ENCODE data around the gene CMTR1. TPM values are rescaled to one million over a fixed set of nuclear protein-coding genes. Genes with fewer than 3 reads are reported as not detected.
A peak's percentile ranks its signal among the peaks of the same experiment; 100 is the strongest.

The CMTR1 gene
- total and polyA plus RNA-seq, 2 of the 13 experiments (the other 11 are each of a cell fraction or from before 2014, with no cell fraction given), result 19.7 to 55.2 TPM

DNA sequence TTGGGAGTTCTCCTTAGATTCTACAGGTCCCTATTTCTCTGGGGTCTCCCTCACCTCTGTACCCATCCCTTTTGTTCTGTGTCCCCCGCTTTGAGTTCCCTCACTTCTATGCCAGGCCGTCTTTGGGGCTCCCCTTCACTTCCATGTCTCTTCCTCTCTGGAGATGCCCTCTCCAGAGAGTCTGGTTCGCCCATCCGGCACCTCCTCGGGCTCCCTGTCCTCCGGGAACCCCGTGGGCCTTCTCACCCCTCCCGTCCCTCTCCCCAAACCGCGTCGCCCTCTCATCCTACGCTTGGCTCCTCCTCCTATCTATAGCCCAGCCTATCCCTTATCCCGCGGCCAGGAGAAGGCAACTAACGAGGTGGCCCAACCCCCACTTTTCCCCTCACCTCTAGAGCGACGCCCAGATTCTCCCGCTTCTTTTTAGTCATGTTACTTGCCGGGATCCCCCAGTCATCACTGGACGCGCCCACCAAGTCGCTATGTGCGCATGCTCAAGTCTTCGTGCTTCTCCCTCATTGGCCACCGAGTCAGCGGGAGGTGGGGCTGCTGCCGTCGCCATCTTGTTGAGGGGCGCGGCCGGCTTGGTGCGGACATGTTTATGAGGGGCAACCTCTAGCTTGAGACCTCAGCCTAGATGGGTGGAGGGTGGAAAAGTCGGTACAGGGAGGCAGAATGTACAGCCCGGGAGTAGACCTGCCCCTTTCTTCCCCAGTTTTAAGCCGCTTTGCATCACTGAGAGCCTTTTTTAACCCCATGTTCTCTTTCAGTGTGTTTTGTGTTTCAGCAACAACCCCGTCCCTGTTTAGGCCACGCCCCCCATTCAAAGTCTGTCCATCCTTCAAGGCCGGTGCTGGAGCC is 66.6 kb downstream of the CMTR1 start, which contains the start of gene CCDC167 (continued):
- TF ChIP-seq, protein P1, sequence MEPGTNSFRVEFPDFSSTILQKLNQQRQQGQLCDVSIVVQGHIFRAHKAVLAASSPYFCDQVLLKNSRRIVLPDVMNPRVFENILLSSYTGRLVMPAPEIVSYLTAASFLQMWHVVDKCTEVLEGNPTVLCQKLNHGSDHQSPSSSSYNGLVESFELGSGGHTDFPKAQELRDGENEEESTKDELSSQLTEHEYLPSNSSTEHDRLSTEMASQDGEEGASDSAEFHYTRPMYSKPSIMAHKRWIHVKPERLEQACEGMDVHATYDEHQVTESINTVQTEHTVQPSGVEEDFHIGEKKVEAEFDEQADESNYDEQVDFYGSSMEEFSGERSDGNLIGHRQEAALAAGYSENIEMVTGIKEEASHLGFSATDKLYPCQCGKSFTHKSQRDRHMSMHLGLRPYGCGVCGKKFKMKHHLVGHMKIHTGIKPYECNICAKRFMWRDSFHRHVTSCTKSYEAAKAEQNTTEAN (CRISPR knock-in tag; conservative IDR thresholded peaks at IDR 0.05), result no peak
- TF ChIP-seq, protein P2, sequence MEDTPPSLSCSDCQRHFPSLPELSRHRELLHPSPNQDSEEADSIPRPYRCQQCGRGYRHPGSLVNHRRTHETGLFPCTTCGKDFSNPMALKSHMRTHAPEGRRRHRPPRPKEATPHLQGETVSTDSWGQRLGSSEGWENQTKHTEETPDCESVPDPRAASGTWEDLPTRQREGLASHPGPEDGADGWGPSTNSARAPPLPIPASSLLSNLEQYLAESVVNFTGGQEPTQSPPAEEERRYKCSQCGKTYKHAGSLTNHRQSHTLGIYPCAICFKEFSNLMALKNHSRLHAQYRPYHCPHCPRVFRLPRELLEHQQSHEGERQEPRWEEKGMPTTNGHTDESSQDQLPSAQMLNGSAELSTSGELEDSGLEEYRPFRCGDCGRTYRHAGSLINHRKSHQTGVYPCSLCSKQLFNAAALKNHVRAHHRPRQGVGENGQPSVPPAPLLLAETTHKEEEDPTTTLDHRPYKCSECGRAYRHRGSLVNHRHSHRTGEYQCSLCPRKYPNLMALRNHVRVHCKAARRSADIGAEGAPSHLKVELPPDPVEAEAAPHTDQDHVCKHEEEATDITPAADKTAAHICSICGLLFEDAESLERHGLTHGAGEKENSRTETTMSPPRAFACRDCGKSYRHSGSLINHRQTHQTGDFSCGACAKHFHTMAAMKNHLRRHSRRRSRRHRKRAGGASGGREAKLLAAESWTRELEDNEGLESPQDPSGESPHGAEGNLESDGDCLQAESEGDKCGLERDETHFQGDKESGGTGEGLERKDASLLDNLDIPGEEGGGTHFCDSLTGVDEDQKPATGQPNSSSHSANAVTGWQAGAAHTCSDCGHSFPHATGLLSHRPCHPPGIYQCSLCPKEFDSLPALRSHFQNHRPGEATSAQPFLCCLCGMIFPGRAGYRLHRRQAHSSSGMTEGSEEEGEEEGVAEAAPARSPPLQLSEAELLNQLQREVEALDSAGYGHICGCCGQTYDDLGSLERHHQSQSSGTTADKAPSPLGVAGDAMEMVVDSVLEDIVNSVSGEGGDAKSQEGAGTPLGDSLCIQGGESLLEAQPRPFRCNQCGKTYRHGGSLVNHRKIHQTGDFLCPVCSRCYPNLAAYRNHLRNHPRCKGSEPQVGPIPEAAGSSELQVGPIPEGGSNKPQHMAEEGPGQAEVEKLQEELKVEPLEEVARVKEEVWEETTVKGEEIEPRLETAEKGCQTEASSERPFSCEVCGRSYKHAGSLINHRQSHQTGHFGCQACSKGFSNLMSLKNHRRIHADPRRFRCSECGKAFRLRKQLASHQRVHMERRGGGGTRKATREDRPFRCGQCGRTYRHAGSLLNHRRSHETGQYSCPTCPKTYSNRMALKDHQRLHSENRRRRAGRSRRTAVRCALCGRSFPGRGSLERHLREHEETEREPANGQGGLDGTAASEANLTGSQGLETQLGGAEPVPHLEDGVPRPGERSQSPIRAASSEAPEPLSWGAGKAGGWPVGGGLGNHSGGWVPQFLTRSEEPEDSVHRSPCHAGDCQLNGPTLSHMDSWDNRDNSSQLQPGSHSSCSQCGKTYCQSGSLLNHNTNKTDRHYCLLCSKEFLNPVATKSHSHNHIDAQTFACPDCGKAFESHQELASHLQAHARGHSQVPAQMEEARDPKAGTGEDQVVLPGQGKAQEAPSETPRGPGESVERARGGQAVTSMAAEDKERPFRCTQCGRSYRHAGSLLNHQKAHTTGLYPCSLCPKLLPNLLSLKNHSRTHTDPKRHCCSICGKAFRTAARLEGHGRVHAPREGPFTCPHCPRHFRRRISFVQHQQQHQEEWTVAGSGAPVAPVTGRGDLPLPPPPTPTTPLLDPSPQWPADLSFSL (CRISPR knock-in tag; IDR thresholded peaks at IDR 0.05), result no peak
- TF ChIP-seq YEATS2 (CRISPR knock-in tag; IDR thresholded peaks at IDR 0.05; ENCODE audit: borderline replicate concordance) (peak; percentile 89), KDM4B (CRISPR knock-in tag; IDR thresholded peaks at IDR 0.05) (no peak; the same call in 1 of the 2 replicates), SP140L (CRISPR knock-in tag; IDR thresholded peaks at IDR 0.05; ENCODE audit: borderline replicate concordance) (no peak), ZNF883 (CRISPR knock-in tag; IDR thresholded peaks at IDR 0.05; ENCODE audit: not compliant biosample characterization) (peak; percentile 87), SMAD9 (CRISPR knock-in tag; IDR thresholded peaks at IDR 0.05) (no peak), SNAPC2 (CRISPR knock-in tag; IDR thresholded peaks at IDR 0.05) (0 out of 2 replicates have a peak, but pooled peaks have one; percentile 63), SCMH1 (CRISPR knock-in tag; IDR thresholded peaks at IDR 0.05; ENCODE audit: borderline replicate concordance) (no peak), ZNF777 (CRISPR knock-in tag; IDR thresholded peaks at IDR 0.05) (peak; percentile 44; the same call in 1 of the 2 replicates)
- TF ChIP-seq, protein P3, sequence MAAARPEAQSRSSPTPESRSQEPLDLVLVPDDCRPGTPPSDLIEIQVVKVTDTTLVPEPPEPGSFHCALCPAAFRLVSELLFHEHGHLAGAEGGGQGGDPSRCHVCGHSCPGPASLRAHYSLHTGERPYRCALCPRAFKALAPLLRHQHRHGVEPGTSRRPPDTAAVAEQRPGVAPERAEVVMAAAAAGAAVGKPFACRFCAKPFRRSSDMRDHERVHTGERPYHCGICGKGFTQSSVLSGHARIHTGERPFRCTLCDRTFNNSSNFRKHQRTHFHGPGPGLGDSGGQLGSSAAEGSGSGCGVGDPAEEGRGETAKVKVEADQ (CRISPR knock-in tag; IDR thresholded peaks at IDR 0.05; ENCODE audit: borderline replicate concordance), result no peak
- TF ChIP-seq, protein P4, sequence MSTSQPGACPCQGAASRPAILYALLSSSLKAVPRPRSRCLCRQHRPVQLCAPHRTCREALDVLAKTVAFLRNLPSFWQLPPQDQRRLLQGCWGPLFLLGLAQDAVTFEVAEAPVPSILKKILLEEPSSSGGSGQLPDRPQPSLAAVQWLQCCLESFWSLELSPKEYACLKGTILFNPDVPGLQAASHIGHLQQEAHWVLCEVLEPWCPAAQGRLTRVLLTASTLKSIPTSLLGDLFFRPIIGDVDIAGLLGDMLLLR (CRISPR knock-in tag; IDR thresholded peaks at IDR 0.05), result 0 out of 2 replicates have a peak, but pooled peaks have one; percentile 24

All from HepG2 (cell line).